Uterus (tissue), 4 donors: ENCODE measurements around the gene CDH13. TPM values are rescaled to one million over a fixed set of nuclear protein-coding genes. Genes with fewer than 3 reads are reported as not detected.

Source experiments
- DNase-seq, 2 donors: peaks; one replicate each; pipeline ENCODE4 v3.0.0-alpha.2; 2019 to 2020
- H3K27ac ChIP-seq, 2 donors: fragments of 200-600 bp; sonication (generic); 1 replicate in 1 of 2; 2 replicates in 1 of 2; pipeline ENCODE4 v1.5.1; 2016 to 2018
- H3K27me3 ChIP-seq, 2 donors: fragments of 200-600 bp; sonication (generic); one replicate each; pipeline ENCODE4 v1.5.1; 2018 to 2019; ENCODE audit warnings: control low read depth in 1 of 2
- H3K36me3 ChIP-seq, 2 donors: fragments of 200-600 bp; sonication (generic); one replicate each; pipeline ENCODE4 v1.5.1; 2019; ENCODE audit warnings: control low read depth in 1 of 2
- H3K4me1 ChIP-seq, 2 donors: fragments of 200-600 bp; sonication (generic); one replicate each; pipeline ENCODE4 v1.5.1; 2018 to 2019; ENCODE audit warnings: control low read depth in 1 of 2
- H3K4me3 ChIP-seq, 2 donors: fragments of 200-600 bp; sonication (generic); 1 replicate in 1 of 2; 2 replicates in 1 of 2; pipeline ENCODE4 v1.5.1; 2018 to 2019; ENCODE audit warnings: mild to moderate bottlenecking in 1 of 2
- H3K9me3 ChIP-seq, 2 donors: fragments of 200-600 bp; sonication (generic); one replicate each; pipeline ENCODE4 v1.5.1; 2019; ENCODE audit warnings: control low read depth in 1 of 2
- POLR2A ChIP-seq, 2 donors: fragments of 450-650 bp; IDR thresholded peaks; one replicate each; pipeline ENCODE4 v1.6.1; 2016; ENCODE audit warnings: antibody characterized with exemption in 2 of 2, mild to moderate bottlenecking in 1 of 2, moderate library complexity in 1 of 2
- intact Hi-C: fragments of 100-400 bp; cut with DNase I; formaldehyde crosslinking; loops from one replicate; pipeline ENCODE4 v1.15.1; 2023; ENCODE audit warnings: low total_unique reads
- total RNA-seq, 4 donors: library from RNA; depleted of rRNA in 3 of 4; stranded (reverse); fragments of >200 nt in 3 of 4; gene quantifications; one replicate each; pipeline versions ENCODE4 v1.1.0 to v1.2.4, GENCODE V29; 2014 to 2023
- TF ChIP-seq, protein P1 (sequence below), 4 experiments: fragments of 200-600 bp in 2 of 4; fragments of 450-650 bp in 2 of 4; sonication (generic) in 2 of 4; IDR thresholded peaks; one replicate each; pipeline ENCODE4 v1.5.1; 2016 to 2019; ENCODE audit warnings: antibody characterized with exemption in 4 of 4, mild to moderate bottlenecking in 2 of 4, moderate library complexity in 1 of 4
- donor health status: DM: yes; HTN: yes; CAD: no.

Gene CDH13
- total RNA-seq, 4 donors from 2014 or later: 49.1 to 99.4 (median 82.7) TPM

DNA sequence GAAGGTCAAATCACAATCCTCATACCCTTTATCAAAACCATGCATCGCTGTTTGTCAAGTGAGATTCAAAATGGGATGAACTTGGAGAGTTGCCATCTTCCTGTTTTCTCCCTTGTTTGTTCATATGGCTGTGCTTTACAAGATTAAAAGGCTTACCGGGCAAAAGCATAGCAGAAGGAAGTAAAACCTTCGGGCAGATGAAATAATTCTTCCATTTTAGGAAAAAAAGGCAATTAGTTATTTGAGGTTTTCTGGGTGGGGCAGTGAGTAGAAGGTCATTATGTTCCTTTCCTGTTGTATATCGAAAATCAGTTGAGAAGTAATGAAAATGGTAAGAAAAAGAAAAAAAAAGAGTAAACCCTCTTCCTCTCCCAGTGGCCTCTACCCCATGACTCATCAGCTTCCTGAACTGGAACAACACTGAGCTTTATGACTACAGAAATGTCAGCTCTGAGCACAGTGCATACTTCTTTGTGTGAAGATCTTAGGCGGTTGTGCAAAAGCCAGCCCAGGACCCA, 369.2 kb downstream of the CDH13 start:
- H3K27ac ChIP-seq: peak overlapping the region; percentile 25 to 66
- peak; percentile 12 to 46 for DNase-seq
- intact Hi-C loops: no loop called here
- H3K4me3 ChIP-seq: no peak overlapping the region
- H3K27me3 ChIP-seq: no peaks in the 10 kb centered on the region
- H3K36me3 ChIP-seq: no peaks in the 10 kb centered on the region
- no peaks in the 10 kb centered on the region for H3K9me3 ChIP-seq
- no peaks in the 10 kb centered on the region for H3K4me1 ChIP-seq
- TF ChIP-seq, protein P1, sequence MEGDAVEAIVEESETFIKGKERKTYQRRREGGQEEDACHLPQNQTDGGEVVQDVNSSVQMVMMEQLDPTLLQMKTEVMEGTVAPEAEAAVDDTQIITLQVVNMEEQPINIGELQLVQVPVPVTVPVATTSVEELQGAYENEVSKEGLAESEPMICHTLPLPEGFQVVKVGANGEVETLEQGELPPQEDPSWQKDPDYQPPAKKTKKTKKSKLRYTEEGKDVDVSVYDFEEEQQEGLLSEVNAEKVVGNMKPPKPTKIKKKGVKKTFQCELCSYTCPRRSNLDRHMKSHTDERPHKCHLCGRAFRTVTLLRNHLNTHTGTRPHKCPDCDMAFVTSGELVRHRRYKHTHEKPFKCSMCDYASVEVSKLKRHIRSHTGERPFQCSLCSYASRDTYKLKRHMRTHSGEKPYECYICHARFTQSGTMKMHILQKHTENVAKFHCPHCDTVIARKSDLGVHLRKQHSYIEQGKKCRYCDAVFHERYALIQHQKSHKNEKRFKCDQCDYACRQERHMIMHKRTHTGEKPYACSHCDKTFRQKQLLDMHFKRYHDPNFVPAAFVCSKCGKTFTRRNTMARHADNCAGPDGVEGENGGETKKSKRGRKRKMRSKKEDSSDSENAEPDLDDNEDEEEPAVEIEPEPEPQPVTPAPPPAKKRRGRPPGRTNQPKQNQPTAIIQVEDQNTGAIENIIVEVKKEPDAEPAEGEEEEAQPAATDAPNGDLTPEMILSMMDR (IDR thresholded peaks at IDR 0.05): no peak

DNA sequence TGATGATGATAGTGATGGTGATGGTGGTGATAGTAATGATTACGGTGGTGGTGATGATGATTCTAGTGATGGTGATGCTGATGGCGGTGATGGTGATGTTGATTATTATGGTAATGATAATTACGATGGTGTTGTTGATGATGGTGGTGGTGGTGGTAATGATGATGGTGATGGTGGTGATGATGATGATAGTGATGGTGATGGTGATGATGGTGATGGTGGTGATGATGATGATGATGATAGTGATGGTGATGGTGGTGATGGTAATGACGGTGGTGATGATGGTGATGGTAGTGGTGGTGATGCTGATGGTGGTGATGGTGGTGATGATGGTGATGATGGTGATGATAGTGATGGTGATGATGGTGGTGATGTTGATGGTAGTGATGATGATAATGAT, 370.0 kb downstream of the CDH13 start:
- intact Hi-C loops: no loop called here
- no peaks in the 10 kb centered on the region for H3K4me1 ChIP-seq
- no peak for DNase-seq

DNA sequence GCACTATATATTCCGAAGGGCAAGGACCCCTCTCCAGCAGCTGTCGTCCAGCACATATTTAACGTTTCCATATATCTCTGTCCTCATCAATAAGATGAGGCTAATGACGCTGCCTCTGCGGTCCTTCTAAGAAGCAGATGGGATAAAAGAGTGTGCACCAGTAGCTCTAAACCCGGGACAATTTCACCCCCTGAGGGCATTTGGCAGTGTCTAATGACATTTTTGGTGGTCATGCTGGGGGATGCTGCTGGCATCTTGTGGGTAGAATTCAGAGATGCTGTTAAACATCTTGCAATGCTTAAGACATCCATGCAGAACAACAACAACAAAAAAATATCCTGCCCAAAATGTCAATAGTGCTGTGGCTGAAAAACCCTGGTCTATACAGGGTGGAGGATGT, 372.9 kb downstream of the CDH13 start:
- TF ChIP-seq POLR2A (IDR thresholded peaks at IDR 0.05): no peak
- TF ChIP-seq, protein P1 (IDR thresholded peaks at IDR 0.05): no peak
- Histone ChIP-seq H3K27ac (no peak overlapping the region), H3K4me1 (no peaks in the 10 kb centered on the region), H3K27me3 (no peaks in the 10 kb centered on the region), H3K9me3 (no peaks in the 10 kb centered on the region), H3K36me3 (no peaks in the 10 kb centered on the region), H3K4me3 (no peak overlapping the region)
- no peak for DNase-seq
- intact Hi-C loops: no loop called here

More for the DNA sequence above, 370.0 kb downstream of the CDH13 start:
- H3K27me3 ChIP-seq: no peaks in the 10 kb centered on the region
- no peaks in the 10 kb centered on the region for H3K9me3 ChIP-seq
- TF ChIP-seq, protein P1 (IDR thresholded peaks at IDR 0.05): no peak
- TF ChIP-seq POLR2A (IDR thresholded peaks at IDR 0.05): no peak
- H3K4me3 ChIP-seq: no peak overlapping the region
- no peak overlapping the region for H3K27ac ChIP-seq
- no peaks in the 10 kb centered on the region for H3K36me3 ChIP-seq

DNA sequence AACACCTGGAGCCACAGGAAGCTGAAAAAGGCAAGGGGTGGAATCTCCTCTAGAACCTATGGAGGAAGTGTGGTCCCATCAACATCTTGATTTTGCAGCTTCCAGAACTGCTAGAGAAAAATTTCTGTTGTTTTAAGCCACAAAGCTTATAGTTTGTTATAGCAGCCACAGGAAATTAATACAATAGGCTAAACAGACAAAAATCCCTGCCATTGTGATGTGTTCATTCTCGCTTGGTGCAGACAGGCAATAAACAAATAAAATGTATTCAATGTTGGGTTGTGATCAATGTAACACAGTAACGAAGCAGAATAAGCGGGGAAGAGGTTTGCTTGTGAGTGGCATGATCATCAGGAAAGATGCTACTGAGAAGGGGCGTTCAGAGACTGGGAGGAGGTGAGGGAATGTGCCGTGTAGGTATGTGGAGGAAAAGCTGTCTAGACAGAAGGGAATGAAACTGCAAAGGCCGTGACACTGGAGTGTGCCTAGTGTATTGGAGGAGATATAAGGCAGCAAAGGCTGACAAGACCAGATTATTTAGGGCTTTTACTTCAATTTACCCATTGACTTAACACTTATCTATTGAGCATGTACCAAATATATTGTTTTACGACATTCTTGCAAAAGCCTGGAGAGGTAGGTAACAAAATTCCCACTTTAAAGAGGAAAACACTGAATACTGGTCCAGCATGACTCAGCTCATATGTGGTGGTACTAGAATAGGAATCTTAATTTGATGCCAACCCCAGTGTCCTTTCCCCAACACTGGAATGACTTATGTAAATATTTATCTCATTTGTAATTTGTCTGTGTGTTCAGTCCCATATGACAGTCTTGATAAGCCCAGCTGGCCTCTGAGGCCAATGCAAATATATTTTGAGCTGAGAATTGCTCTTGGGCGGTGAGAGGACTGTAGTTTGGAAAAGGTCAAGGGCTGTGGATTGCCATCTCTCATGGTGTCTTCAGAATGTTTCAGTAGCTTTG, 375.9 kb downstream of the CDH13 start:
- Histone ChIP-seq H3K9me3 (no peaks in the 10 kb centered on the region), H3K4me3 (no peak overlapping the region), H3K4me1 (no peaks in the 10 kb centered on the region), H3K27me3 (no peaks in the 10 kb centered on the region), H3K36me3 (no peaks in the 10 kb centered on the region), H3K27ac (no peak overlapping the region)
- intact Hi-C loops: no loop called here
- TF ChIP-seq, protein P1 (IDR thresholded peaks at IDR 0.05): no peak
- no peak for TF ChIP-seq POLR2A (IDR thresholded peaks at IDR 0.05)
- no peak for DNase-seq
